C1 segment of cervical spinal cord (tissue), 14 donors: Measurements from ENCODE around the gene VPS4A.
"Not testable (repeated sequence)": the region's sequence is repeated elsewhere in the genome, so short reads cannot be mapped to it uniquely, and the experiment has no call there.

Experiments
- DNase-seq, 14 donors: peaks; one replicate each; lab custom pipeline; 2025; lab: John Stamatoyannopoulos, UW

Gene VPS4A

GRCh38 chr16:69310653-69311532 lies at the start of gene VPS4A:
Gene VPS4A, plus strand, starts transcription at chr16:69311350. Its CDS starts 162 bp downstream, at chr16:69311512.
- peak; percentile 41 to 98 (median 94) for DNase-seq

- DNase-seq = no peak
Measured at GRCh38 chr16:69266334-69267063, 44.7 kb upstream of the VPS4A start.

DNA sequence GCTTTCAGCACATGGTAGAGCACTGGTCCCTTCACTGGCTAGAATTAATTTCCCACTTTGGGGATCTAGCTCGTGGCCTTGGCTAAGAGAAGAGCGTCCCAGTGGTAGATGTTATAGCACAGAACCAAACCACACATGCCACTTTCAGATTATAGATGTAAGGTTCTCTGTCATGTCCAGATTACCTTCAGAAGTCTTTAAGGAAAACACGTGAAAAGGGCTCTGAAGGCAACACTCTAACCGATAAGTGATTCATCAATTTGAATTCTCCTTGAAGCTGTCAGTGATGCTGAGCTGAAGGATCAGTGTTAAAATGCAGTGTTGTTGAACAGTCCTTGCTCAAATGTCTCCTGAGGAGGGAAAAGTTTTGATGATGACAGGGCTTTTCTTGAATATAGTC lies 43.5 kb upstream of the VPS4A start:
- no peak for DNase-seq

GRCh38 chr16:69270395-69270794 lies 40.8 kb upstream of the VPS4A start:
- no peak for DNase-seq

DNA sequence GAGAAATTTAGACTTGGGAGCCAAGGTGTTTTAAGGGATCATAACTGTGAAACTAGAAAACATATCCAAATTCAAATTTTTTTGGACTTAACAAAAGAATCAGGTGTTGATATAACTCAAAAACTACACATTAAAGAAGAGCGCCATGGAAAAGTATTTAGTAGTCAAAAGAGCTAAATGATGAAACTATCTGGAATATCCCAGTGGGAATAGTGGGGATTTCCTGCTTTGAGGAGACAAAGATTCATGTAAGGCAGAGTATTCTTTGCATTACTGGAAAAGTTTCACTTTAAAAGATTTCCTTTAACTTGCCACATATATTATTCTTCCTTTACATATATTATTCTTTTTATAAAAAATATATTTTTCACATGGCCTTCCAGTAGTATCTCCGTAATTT lies 40.3 kb upstream of the VPS4A start:
- no peak for DNase-seq

DNA sequence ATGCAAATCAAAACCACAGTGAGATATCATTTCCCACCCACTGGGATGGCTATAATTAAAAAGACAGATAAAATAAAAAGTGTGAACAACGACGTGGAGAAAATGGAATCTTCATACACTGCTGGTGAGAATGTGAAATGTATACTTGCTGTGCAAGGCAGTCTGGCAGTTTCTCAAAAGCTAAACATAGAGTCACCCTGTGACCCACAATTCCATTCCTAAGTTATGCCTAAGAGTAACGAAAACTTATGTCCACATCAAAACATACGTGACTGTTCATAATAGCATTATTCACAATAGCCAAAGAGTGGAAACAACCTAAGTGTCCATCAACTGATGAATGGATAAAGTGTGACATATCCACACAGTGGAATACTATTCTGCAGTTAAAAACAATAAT lies 38.1 kb upstream of the VPS4A start:
- DNase-seq = no peak

- DNase-seq = no peak
Measured at GRCh38 chr16:69274699-69275235, 36.4 kb upstream of the VPS4A start.

GRCh38 chr16:69276148-69277115 lies 34.7 kb upstream of the VPS4A start:
- DNase-seq = no peak

DNA sequence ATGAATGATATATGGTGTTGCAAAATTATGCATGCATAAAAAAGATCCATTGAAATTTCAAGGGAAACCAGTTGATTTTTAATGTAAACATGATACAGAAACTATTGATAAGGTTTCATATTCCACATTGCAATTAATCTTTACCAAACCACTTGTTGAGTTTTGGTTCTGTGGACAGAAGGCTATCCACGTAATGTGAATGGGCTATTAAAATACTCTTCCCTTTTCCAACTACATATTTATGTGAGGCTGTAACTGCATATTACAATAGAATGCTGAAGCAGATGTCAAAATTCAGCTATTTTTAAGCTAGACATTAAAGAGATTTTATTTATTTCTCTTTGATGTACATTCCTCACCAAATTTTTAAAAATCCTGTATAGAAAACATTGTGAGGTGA lies 33.7 kb upstream of the VPS4A start:
- no peak for DNase-seq

DNA sequence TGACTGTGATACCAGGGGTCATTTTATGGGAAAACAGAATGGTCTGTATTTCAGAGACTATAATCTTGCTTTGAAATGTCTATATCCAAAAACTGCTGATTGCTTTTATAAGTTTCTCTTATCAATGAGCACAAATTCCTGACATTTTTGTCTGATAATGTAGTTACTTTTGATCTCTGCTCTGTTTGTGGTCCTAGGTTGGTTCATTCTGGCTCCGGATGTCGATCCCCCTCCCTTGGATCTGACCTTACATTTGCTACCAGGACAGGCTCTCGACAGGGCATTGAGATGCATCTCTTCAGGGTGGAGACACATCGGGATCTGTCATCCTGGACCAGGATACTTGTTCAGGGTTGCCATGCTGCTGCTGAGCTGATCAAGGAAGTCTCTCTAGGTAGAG lies 27.3 kb upstream of the VPS4A start:
- no peak for DNase-seq

DNA sequence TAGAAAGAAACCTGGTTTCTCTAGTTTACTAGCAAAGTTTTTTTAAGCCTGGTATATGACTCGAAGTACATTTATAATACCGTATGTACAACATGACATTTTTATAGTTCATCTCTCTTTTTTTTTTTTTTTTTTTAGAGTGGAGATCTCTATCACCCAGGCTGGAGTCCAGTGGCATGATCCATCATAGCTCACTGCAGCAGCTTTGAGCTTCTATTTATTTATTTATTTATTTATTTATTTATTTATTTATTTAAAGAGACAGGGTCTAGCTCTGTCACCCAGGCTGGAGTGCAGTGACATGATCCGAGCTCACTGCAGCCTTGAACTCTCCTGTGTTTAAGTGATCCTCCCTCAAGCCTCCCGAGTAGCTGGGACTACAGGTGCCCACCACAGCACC lies 25.9 kb upstream of the VPS4A start:
- DNase-seq = no peak

GRCh38 chr16:69286941-69287713 lies 24.0 kb upstream of the VPS4A start:
- peak in 1 of 14 donors; percentile 6 for DNase-seq

DNA sequence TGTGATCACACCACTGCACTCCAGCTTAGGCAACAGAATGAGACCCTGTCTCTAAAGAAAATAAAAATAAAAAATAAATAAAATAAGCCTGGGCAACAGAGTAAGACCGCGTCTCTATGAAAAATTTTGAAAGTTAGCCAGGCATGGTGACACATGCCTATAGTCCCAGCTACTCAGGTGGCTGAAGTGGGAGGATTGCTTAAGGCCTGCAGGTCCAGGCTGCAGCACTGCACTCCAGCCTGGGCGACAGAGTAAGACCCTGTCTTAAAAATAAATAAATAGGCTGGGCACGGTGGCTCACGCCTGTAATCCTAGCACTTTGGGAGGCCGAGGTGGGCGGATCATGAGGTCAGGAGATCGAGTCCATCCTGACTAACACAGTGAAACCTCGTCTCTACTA lies 19.5 kb upstream of the VPS4A start:
- not testable (repeated sequence) for DNase-seq

GRCh38 chr16:69293401-69293800 lies 17.7 kb upstream of the VPS4A start:
- DNase-seq = no peak

- DNase-seq = no peak
Measured at GRCh38 chr16:69294051-69294450, 17.1 kb upstream of the VPS4A start.

DNA sequence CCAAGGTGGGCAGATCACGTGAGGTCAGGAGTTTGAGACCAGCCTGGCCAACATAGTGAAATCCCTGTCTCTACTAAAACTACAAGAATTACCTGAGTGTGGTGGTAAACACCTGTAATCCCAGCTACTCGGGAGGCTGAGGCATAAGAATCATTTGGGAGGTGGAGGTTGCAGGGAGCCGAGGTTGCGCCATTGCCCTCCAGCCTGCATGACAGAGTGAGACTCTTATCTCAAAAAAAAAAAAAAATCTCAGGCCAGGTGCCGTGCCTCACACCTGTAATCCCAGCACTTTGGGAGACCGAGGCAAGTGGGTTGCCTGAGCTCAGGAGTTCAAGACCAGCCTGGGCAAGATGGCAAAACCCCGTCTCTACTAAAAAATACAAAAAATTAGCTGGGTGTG lies 14.4 kb upstream of the VPS4A start:
- not testable (repeated sequence) for DNase-seq

GRCh38 chr16:69298261-69298660 lies 12.9 kb upstream of the VPS4A start:
- DNase-seq = no peak

DNA sequence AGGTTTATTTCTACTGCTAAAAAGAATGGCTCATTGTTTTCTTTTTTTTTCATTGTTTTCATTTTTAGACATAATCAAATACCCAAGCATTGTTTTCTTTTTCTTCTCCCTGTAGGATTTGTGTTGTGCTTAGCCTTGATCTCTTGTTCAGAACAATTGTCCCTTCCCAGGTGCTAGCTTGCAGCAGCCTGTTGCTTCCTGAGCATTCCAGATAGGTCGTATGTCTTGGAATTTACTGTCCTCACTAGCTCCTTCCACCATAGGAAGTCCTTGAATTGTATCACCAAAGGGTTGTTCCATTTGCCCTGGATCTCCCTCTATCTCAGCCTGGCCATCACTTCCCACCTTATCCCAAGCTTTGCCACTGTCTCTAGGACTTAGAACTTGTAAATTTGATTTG lies 10.0 kb upstream of the VPS4A start:
- no peak for DNase-seq

DNA sequence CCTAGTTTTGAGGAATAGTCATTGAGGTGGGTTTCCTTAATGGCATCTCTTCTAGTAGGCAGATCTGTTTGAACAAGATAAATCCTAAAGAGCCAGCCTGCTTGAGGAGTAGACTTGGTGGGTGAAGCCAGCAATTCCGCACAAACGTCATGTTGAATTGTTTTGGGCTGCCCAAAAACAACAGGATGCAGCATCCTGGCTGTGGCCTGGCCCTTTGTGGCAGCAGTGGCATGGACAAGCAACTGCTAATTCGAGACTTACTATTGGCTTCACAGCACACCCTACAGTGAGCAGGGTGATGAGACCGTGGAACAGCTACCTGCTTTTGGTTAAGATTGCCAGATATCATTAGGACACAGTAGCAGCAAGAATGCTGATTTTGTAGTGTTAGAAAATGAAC lies 9.3 kb upstream of the VPS4A start:
- DNase-seq = no peak

- DNase-seq = no peak
Measured at GRCh38 chr16:69302301-69302700, 8.8 kb upstream of the VPS4A start.

- DNase-seq = no peak
Measured at GRCh38 chr16:69306031-69306430, 5.1 kb upstream of the VPS4A start.
